Karpas-422 (cell line): Measurements from ENCODE around the gene CYBA. TPM values are rescaled to one million over a fixed set of nuclear protein-coding genes. Genes with fewer than 3 reads are reported as not detected.

Experiments used
- DNase-seq: peaks from one replicate; pipeline ENCODE4 v3.0.0-alpha.2; 2015
- H2AFZ ChIP-seq: fragments of 200-600 bp; sonication (generic); 2 replicates; pipeline ENCODE4 v1.6.1; 2014; ENCODE audit warnings: antibody characterized with exemption, low read length, mixed read lengths
- H3K27ac ChIP-seq: fragments of 200-600 bp; sonication (generic); 2 replicates; pipeline ENCODE4 v1.5.1; 2014; ENCODE audit warnings: mild to moderate bottlenecking, low read length, moderate library complexity
- H3K27me3 ChIP-seq: fragments of 200-600 bp; sonication (generic); 2 replicates; pipeline ENCODE4 v1.6.1; 2014; ENCODE audit warnings: low read length, mixed read lengths
- H3K36me3 ChIP-seq: fragments of 200-600 bp; sonication (generic); 2 replicates; pipeline ENCODE4 v1.6.1; 2014; ENCODE audit warnings: low read length, mixed read lengths; ENCODE audit not compliant: insufficient read depth
- H3K4me1 ChIP-seq: fragments of 200-600 bp; sonication (generic); 2 replicates; pipeline ENCODE4 v1.6.1; 2014; ENCODE audit warnings: mild to moderate bottlenecking, low read length, mixed read lengths
- H3K4me2 ChIP-seq: fragments of 200-600 bp; sonication (generic); 2 replicates; pipeline ENCODE4 v1.6.1; 2014; ENCODE audit warnings: low read length, low read depth, mild to moderate bottlenecking; ENCODE audit not compliant: poor library complexity, severe bottlenecking
- H3K4me3 ChIP-seq: fragments of 200-600 bp; sonication (generic); 2 replicates; pipeline ENCODE4 v1.5.1; 2014; ENCODE audit warnings: mild to moderate bottlenecking, antibody characterized with exemption, low read length, mixed read lengths
- H3K79me2 ChIP-seq: fragments of 200-600 bp; sonication (generic); 2 replicates; pipeline ENCODE4 v1.6.1; 2014; ENCODE audit warnings: mild to moderate bottlenecking, low read length, mixed read lengths
- H3K9ac ChIP-seq: fragments of 200-600 bp; sonication (generic); 2 replicates; pipeline ENCODE4 v1.6.0; 2014; ENCODE audit warnings: low read length
- H3K9me2 ChIP-seq: fragments of 200-600 bp; sonication (generic), shearing (Covaris generic); replicated peaks from 2 replicates; pipeline ENCODE4 v1.6.0; 2014; ENCODE audit warnings: mild to moderate bottlenecking, low read length, moderate library complexity; ENCODE audit not compliant: insufficient read depth
- H3K9me3 ChIP-seq: fragments of 300-700, 200-600 bp; sonication (generic); 2 replicates; pipeline ENCODE4 v1.6.1; 2014; ENCODE audit warnings: low read length, mixed read lengths
- H4K20me1 ChIP-seq: fragments of 200-600 bp; sonication (generic); 2 replicates; pipeline ENCODE4 v1.6.1; 2014; ENCODE audit warnings: mild to moderate bottlenecking, antibody characterized with exemption, low read length, low read depth; ENCODE audit not compliant: insufficient read depth
- total RNA-seq: library from RNA; depleted of rRNA; stranded (reverse); fragments of >200 nt; shearing (Covaris generic); gene quantifications from 2 replicates; pipeline ENCODE4 v1.2.3, GENCODE V29; 2014; ENCODE audit warnings: low replicate concordance

Gene CYBA
- total RNA-seq, 1 experiment from 2014 or later: 395 TPM

- Histone ChIP-seq H3K4me3 (peak overlapping the region; percentile 50; the same call in 1 of the 2 replicates), H3K79me2 (no peaks in the 10 kb centered on the region), H3K4me1 (peaks cover 46% of the 10 kb centered on the region), H3K27ac (peak overlapping the region; percentile 78), H2AFZ (peak overlapping the region; percentile 76), H3K9me3 (no peaks in the 10 kb centered on the region), H3K27me3 (no peaks in the 10 kb centered on the region), H3K9ac (peak overlapping the region; percentile 64), H3K9me2 (no peaks in the 10 kb centered on the region), H4K20me1 (no peaks in the 10 kb centered on the region), H3K4me2 (peak overlapping the region; percentile 66), H3K36me3 (no peaks in the 10 kb centered on the region)
- DNase-seq: peak; percentile 94
Measured at GRCh38 chr16:88681709-88682451, 31.0 kb upstream of the CYBA start.

DNA sequence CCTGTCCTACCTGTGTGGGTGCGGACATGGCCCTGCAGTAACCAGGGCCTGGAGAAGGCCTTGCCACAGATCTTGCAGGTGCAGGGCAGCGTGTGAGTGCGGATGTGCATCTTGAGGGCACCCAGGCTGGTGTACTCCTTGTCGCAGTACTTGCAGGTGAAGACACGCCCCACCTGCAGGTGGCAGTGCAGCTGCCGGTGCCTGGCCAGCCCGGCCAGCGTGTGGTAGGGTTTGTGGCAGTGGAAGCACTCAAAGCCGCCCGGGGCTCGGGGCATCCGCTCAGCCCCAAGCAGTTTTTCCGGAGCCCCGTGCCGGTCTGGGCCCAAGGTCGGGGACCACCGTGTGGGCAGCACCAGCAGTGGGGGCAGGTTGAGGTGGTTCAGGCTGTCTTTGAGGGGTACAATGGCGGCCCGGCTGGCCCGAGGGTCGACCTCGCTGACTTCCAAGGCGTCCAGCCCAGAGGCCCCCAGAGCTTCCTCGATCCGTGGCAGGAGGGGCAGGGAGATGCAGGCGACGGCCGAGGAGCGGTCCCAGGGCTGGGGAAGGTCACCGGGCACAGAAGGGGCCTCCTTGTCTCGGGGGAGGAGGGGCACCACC, 30.3 kb upstream of the CYBA start:
- Histone ChIP-seq H3K4me1 (peaks cover 41% of the 10 kb centered on the region), H3K27me3 (no peaks in the 10 kb centered on the region), H3K79me2 (no peaks in the 10 kb centered on the region), H3K9me2 (no peaks in the 10 kb centered on the region), H3K36me3 (no peaks in the 10 kb centered on the region), H3K9ac (peak overlapping the region; percentile 64), H3K27ac (peak overlapping the region; percentile 78), H4K20me1 (no peaks in the 10 kb centered on the region), H3K4me3 (peak overlapping the region; percentile 50; the same call in 1 of the 2 replicates), H3K9me3 (no peaks in the 10 kb centered on the region), H2AFZ (peak overlapping the region; percentile 69; the same call in 1 of the 2 replicates), H3K4me2 (peak overlapping the region; percentile 66)
- peak; percentile 87 for DNase-seq

GRCh38 chr16:88680554-88681083, 29.8 kb upstream of the CYBA start:
- Histone ChIP-seq H3K36me3 (no peaks in the 10 kb centered on the region), H3K27me3 (no peaks in the 10 kb centered on the region), H3K4me2 (peak overlapping the region; percentile 66), H3K79me2 (no peaks in the 10 kb centered on the region), H3K4me3 (no peak overlapping the region; the same call in 1 of the 2 replicates), H3K9ac (peak overlapping the region; percentile 64; the same call in 1 of the 2 replicates), H2AFZ (no peak overlapping the region), H3K9me2 (no peaks in the 10 kb centered on the region), H3K27ac (no peak overlapping the region), H4K20me1 (no peaks in the 10 kb centered on the region), H3K9me3 (no peaks in the 10 kb centered on the region), H3K4me1 (peaks cover 36% of the 10 kb centered on the region)
- DNase-seq: no peak

GRCh38 chr16:88678224-88678979, 27.5 kb upstream of the CYBA start:
- Histone ChIP-seq H3K9ac (no peak overlapping the region), H2AFZ (no peak overlapping the region), H3K27me3 (no peaks in the 10 kb centered on the region), H3K27ac (no peak overlapping the region), H4K20me1 (no peaks in the 10 kb centered on the region), H3K9me3 (no peaks in the 10 kb centered on the region), H3K4me1 (peaks cover 20% of the 10 kb centered on the region), H3K9me2 (no peaks in the 10 kb centered on the region), H3K79me2 (no peaks in the 10 kb centered on the region), H3K36me3 (no peaks in the 10 kb centered on the region), H3K4me3 (no peak overlapping the region), H3K4me2 (no peak overlapping the region)
- DNase-seq: no peak

- DNase-seq: no peak
- H3K9ac ChIP-seq: no peak overlapping the region
- H3K27me3 ChIP-seq: no peaks in the 10 kb centered on the region
- H2AFZ ChIP-seq: no peak overlapping the region
- no peaks in the 10 kb centered on the region for H3K79me2 ChIP-seq
- no peaks in the 10 kb centered on the region for H4K20me1 ChIP-seq
- no peak overlapping the region for H3K27ac ChIP-seq
- no peaks in the 10 kb centered on the region for H3K36me3 ChIP-seq
- no peaks in the 10 kb centered on the region for H3K9me2 ChIP-seq
- H3K4me1 ChIP-seq: peaks cover 20% of the 10 kb centered on the region
- no peak overlapping the region for H3K4me3 ChIP-seq
- H3K4me2 ChIP-seq: no peak overlapping the region
- no peaks in the 10 kb centered on the region for H3K9me3 ChIP-seq
Measured at GRCh38 chr16:88677721-88678120, 26.9 kb upstream of the CYBA start.

DNA sequence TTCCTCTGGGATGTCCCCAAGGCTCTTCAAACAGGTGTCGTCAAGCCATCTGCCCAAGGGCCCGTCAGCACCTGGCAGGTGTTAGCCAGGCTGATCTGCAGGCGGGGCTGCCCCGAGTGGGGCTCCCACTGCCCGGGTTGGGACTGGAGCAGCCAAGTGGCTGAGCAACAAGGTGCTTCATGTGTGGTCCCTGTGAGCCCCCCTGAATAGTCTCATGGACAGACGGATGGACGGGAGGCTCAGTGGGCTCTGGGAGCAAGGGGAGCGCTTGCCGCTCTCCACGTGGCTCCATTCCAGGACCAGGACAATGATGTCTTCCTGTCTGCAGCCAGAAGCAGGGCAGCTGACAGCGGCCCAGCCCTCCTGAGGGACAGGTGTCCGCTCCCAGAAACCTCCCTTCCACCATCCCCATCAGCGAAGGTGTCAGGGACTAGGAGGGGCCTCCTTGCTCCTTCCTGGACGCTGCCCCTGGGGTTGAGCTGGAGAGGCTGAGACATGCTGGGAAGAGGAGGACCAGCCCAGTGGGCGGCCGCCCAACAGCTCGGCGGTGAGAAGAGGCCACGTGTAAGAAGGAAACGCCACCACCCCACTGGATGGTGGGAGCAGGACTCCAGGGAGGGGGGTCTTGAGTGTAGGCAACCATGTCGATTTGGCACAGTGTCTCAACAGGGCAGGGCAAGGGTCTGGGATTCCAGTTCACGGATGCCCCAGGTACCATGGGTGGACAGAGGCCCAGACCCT, 25.8 kb upstream of the CYBA start:
- no peaks in the 10 kb centered on the region for H3K9me3 ChIP-seq
- no peaks in the 10 kb centered on the region for H3K9me2 ChIP-seq
- no peak overlapping the region for H3K4me3 ChIP-seq
- H3K9ac ChIP-seq: no peak overlapping the region
- no peaks in the 10 kb centered on the region for H3K27me3 ChIP-seq
- H3K4me1 ChIP-seq: peaks cover 11% of the 10 kb centered on the region
- no peaks in the 10 kb centered on the region for H4K20me1 ChIP-seq
- no peak overlapping the region for H2AFZ ChIP-seq
- no peaks in the 10 kb centered on the region for H3K36me3 ChIP-seq
- no peak overlapping the region for H3K27ac ChIP-seq
- H3K79me2 ChIP-seq: no peaks in the 10 kb centered on the region
- no peak for DNase-seq
- H3K4me2 ChIP-seq: no peak overlapping the region

GRCh38 chr16:88673716-88674379, 23.0 kb upstream of the CYBA start:
- Histone ChIP-seq H3K79me2 (no peaks in the 10 kb centered on the region), H3K9me3 (no peaks in the 10 kb centered on the region), H2AFZ (no peak overlapping the region), H3K27ac (no peak overlapping the region), H3K4me3 (no peak overlapping the region), H3K9me2 (no peaks in the 10 kb centered on the region), H3K9ac (no peak overlapping the region), H4K20me1 (no peaks in the 10 kb centered on the region), H3K36me3 (no peaks in the 10 kb centered on the region), H3K4me1 (no peaks in the 10 kb centered on the region), H3K4me2 (no peak overlapping the region), H3K27me3 (no peaks in the 10 kb centered on the region)
- DNase-seq: no peak
